Vagina (tissue), 2 donors: ENCODE results near the gene FAR2.

Source experiments
- POLR2A ChIP-seq, 2 donors: fragments of 450-650 bp; IDR thresholded peaks; one replicate each; pipeline ENCODE4 v1.6.1; 2017; ENCODE audit warnings: antibody characterized with exemption in 2 of 2, mild to moderate bottlenecking in 2 of 2, moderate library complexity in 2 of 2
- TF ChIP-seq, protein P1 (sequence below), 3 experiments: fragments of 450-650 bp in 2 of 3; fragments of 200-600 bp in 1 of 3; sonication (generic) in 1 of 3; IDR thresholded peaks; one replicate each; pipeline ENCODE4 v1.5.1; 2017 to 2019; ENCODE audit warnings: antibody characterized with exemption in 3 of 3, mild to moderate bottlenecking in 2 of 3, moderate library complexity in 2 of 3

- TF ChIP-seq POLR2A (IDR thresholded peaks at IDR 0.05): no peak
- TF ChIP-seq, protein P1, sequence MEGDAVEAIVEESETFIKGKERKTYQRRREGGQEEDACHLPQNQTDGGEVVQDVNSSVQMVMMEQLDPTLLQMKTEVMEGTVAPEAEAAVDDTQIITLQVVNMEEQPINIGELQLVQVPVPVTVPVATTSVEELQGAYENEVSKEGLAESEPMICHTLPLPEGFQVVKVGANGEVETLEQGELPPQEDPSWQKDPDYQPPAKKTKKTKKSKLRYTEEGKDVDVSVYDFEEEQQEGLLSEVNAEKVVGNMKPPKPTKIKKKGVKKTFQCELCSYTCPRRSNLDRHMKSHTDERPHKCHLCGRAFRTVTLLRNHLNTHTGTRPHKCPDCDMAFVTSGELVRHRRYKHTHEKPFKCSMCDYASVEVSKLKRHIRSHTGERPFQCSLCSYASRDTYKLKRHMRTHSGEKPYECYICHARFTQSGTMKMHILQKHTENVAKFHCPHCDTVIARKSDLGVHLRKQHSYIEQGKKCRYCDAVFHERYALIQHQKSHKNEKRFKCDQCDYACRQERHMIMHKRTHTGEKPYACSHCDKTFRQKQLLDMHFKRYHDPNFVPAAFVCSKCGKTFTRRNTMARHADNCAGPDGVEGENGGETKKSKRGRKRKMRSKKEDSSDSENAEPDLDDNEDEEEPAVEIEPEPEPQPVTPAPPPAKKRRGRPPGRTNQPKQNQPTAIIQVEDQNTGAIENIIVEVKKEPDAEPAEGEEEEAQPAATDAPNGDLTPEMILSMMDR (IDR thresholded peaks at IDR 0.05): no peak
These were observed 49.8 kb downstream of the FAR2 start for GRCh38 chr12:29198901-29199300.
